Heart left ventricle (tissue), 16 donors: Measurements from ENCODE around the gene CHIA. TPM values are rescaled to one million over a fixed set of nuclear protein-coding genes. Genes with fewer than 3 reads are reported as not detected.

Experiments used
- ATAC-seq, 4 donors: fragments of 200-7000 bp; cut with Tn5 transposase; one replicate each; pipeline ENCODE4 v1.9.1; 2020 to 2022; ENCODE audit warnings: moderate library complexity in 4 of 4, mild to moderate bottlenecking in 3 of 4, moderate number of reproducible peaks in 1 of 4
- DNase-seq, 5 donors: peaks; one replicate each; pipeline ENCODE4 v3.0.0-alpha.2; 2020
- H3K27ac ChIP-seq, 12 donors: fragments of 200-600 bp; sonication (generic) in 4 of 12; one replicate each; pipeline versions ENCODE4 v1.5.0 to v1.8.0; 2016 to 2022; ENCODE audit warnings: mild to moderate bottlenecking in 2 of 12
- H3K27me3 ChIP-seq, 9 donors: fragments of 200-600 bp; sonication (generic) in 2 of 9; one replicate each; pipeline versions ENCODE4 v1.5.1 to v1.8.0; 2016 to 2022; ENCODE audit warnings: mild to moderate bottlenecking in 3 of 9
- H3K36me3 ChIP-seq, 9 donors: fragments of 200-600 bp; sonication (generic) in 2 of 9; one replicate each; pipeline versions ENCODE4 v1.5.0 to v1.8.0; 2018 to 2022; ENCODE audit warnings: mild to moderate bottlenecking in 2 of 9
- H3K4me1 ChIP-seq, 12 donors: fragments of 200-600 bp; sonication (generic) in 4 of 12; one replicate each; pipeline versions ENCODE4 v1.5.0 to v1.8.0; 2016 to 2022; ENCODE audit warnings: mild to moderate bottlenecking in 3 of 12
- H3K4me3 ChIP-seq, 12 donors: fragments of 200-600 bp; sonication (generic) in 4 of 12; one replicate each; pipeline versions ENCODE4 v1.5.0 to v1.8.0; 2017 to 2022; ENCODE audit warnings: mild to moderate bottlenecking in 9 of 12, moderate library complexity in 4 of 12
- H3K9me3 ChIP-seq, 12 donors: fragments of 200-600 bp; sonication (generic) in 4 of 12; one replicate each; pipeline versions ENCODE4 v1.5.0 to v1.8.0; 2016 to 2022; ENCODE audit warnings: mild to moderate bottlenecking in 1 of 12
- CTCF ChIP-seq, 12 donors: fragments of 200-600 bp; sonication (generic) in 4 of 12; IDR thresholded peaks; one replicate each; pipeline versions ENCODE4 v1.5.0 to v1.8.0; 2018 to 2022; ENCODE audit warnings: antibody characterized with exemption in 12 of 12, mild to moderate bottlenecking in 5 of 12
- POLR2A ChIP-seq, 2 donors: fragments of 450-650 bp; IDR thresholded peaks; one replicate each; pipeline ENCODE4 v1.6.1; 2017; ENCODE audit warnings: antibody characterized with exemption in 2 of 2, mild to moderate bottlenecking in 2 of 2, moderate library complexity in 2 of 2
- WGBS, 4 donors: extraction: QIAGEN DNeasy Blood & Tissue Kit in 2 of 4; methylation state at CpG; one replicate each; pipeline versions ENCODE4 v1.1.5 to v1.1.7; 2013 to 2018; 5-methylcytosine and 5-hydroxymethylcytosine counted together
- intact Hi-C, 10 donors: fragments of 100-400 bp; cut with DNase I; formaldehyde crosslinking; loops; one replicate each; pipeline versions ENCODE4 v1.11.1 to v1.14.2; 2022
- polyA plus RNA-seq, 2 donors: library from polyadenylated mRNA; stranded (reverse); fragments of 200-250 nt; gene quantifications; one replicate each; pipeline ENCODE4 v1.2.3, GENCODE V29; 2013
- total RNA-seq, 9 donors: library from RNA; depleted of rRNA in 2 of 9; stranded (reverse); fragments of >200 nt in 2 of 9; fragmentation: NEBNext Ultra II Directional in 3 of 9; extraction: Animal tissue kit (Norgen Biotek cat#: 25700) in 3 of 9; gene quantifications; one replicate each; pipeline versions ENCODE4 v1.1.0 to v1.2.4, GENCODE V29; 2016 to 2023
- donor health status: ischemic (EF 13 %, LVEDD 7.1; RV severe dilation, severe dysfunction).
- donor health status: healthy with polysubstance abuse.
- donor health status: DM: no; HTN: yes; CAD: no.
- donor health status: DM: no; HTN: no; CAD: no.
- donor health status: ischemic (EF 25% LVEDD 6.9; RV normal size, moderate dysfunction).
- donor health status: ischemic (EF 25% LVEDD 5.7; RV mildly dilated, moderate dysfunction).
- donor health status: healthy.
- donor health status: DM: yes; HTN: yes; CAD: no.
- donor health status: ischemic (EF 35%, LVEDD 5.7; RV mildly dilated, moderate dysfunction).
- donor health status: nonischemic (EF 11% LVEDD 7.7; RV severe dilation, severe dysfunction).
- donor health status: DM: yes; HTN: yes; CAD: no.
- donor health status: PGD.
- donor health status: ischemic (EF 29% LVEDD 5.4; RV normal size, mild dysfunction).
- donor health status: nonischemic (EF 23%, LVEDD 6.1; RV moderate dilation, normal function).

CHIA gene
- total and polyA plus RNA-seq, 11 donors: 0.10 to 0.61 TPM; not detected in 9

DNA sequence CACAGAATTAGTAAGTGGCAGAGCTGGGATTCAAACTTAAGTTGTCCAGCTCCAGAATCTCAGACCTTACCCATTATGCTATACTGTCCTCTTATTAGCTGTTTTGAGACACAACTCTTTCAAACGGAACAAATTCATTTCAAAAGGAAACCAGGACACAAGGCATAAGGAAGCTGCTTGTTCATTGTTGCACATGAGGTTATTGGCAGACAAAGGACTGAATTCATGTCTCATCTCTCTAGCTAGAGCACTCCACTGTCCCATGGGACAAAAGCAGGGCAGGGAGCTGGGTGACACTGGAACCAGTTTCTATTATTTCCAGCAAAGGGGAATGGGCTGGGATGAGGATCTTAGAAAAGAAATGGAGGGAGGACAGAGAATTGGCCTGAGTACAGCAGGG lies 36.8 kb upstream of the CHIA start:
- intact Hi-C loops: no loop called here
- 35 to 79% (median 57%) methylated on average over 1 of the region's 1 CpG for WGBS, 4 donors

GRCh38 chr1:111256988-111257658 lies 33.5 kb upstream of the CHIA start:
- H3K36me3 ChIP-seq: no peaks in the 10 kb centered on the region
- peaks cover 0 to 3% (median 0%) of the 10 kb centered on the region in 12 donors for H3K9me3 ChIP-seq
- TF ChIP-seq CTCF (IDR thresholded peaks at IDR 0.05) (no peak), POLR2A (IDR thresholded peaks at IDR 0.05) (no peak)
- H3K4me3 ChIP-seq: no peak overlapping the region
- no peak for DNase-seq
- peaks cover 0 to 3% (median 0%) of the 10 kb centered on the region in 9 donors for H3K27me3 ChIP-seq
- 82 to 87% (median 86%) methylated on average over 8 of the region's 8 CpGs for WGBS, 4 donors
- H3K4me1 ChIP-seq: no peaks in the 10 kb centered on the region
- intact Hi-C loops: no loop called here
- no peak overlapping the region for H3K27ac ChIP-seq
- ATAC-seq: no peak

More for the DNA sequence above, 36.8 kb upstream of the CHIA start:
- Histone ChIP-seq H3K36me3 (no peaks in the 10 kb centered on the region), H3K27me3 (peaks cover 0 to 3% (median 0%) of the 10 kb centered on the region in 9 donors), H3K9me3 (no peaks in the 10 kb centered on the region), H3K4me3 (no peak overlapping the region), H3K27ac (no peak overlapping the region), H3K4me1 (peaks cover 0 to 2% (median 0%) of the 10 kb centered on the region in 12 donors)
- TF ChIP-seq POLR2A (IDR thresholded peaks at IDR 0.05) (no peak), CTCF (IDR thresholded peaks at IDR 0.05) (no peak)
- ATAC-seq: no peak
- no peak for DNase-seq

- peaks cover 0 to 12% (median 0%) of the 10 kb centered on the region in 12 donors for H3K9me3 ChIP-seq
- no peak for TF ChIP-seq CTCF (IDR thresholded peaks at IDR 0.05)
- no peak for TF ChIP-seq POLR2A (IDR thresholded peaks at IDR 0.05)
- peaks cover 0 to 48% (median 29%) of the 10 kb centered on the region in 9 donors for H3K27me3 ChIP-seq
- WGBS, 4 donors: 60 to 81% (median 75%) methylated on average over 3 to 4 of the region's 4 CpGs
- no peaks in the 10 kb centered on the region for H3K36me3 ChIP-seq
- H3K4me1 ChIP-seq: peaks cover 0 to 10% (median 2%) of the 10 kb centered on the region in 12 donors
- intact Hi-C loops: no loop called here
- H3K4me3 ChIP-seq: no peak overlapping the region
- ATAC-seq (no peak), DNase-seq (no peak)
- H3K27ac ChIP-seq: no peak overlapping the region
These were observed 22.7 kb upstream of the CHIA start for GRCh38 chr1:111267801-111268508.

- TF ChIP-seq CTCF (IDR thresholded peaks at IDR 0.05): no peak
- TF ChIP-seq POLR2A (IDR thresholded peaks at IDR 0.05): no peak
- H3K36me3 ChIP-seq: no peaks in the 10 kb centered on the region
- DNase-seq (no peak), ATAC-seq (no peak)
- intact Hi-C loops: no loop called here
- peaks cover 0 to 6% (median 0%) of the 10 kb centered on the region in 12 donors for H3K9me3 ChIP-seq
- peaks cover 0 to 15% (median 2%) of the 10 kb centered on the region in 12 donors for H3K4me1 ChIP-seq
- 90 to 94% (median 91%) methylated on average over 4 of the region's 4 CpGs for WGBS, 4 donors
- no peak overlapping the region for H3K4me3 ChIP-seq
- H3K27ac ChIP-seq: no peak overlapping the region
- peaks cover 0 to 46% (median 29%) of the 10 kb centered on the region in 9 donors for H3K27me3 ChIP-seq
These were observed 20.7 kb upstream of the CHIA start for GRCh38 chr1:111269825-111270406.
